Body of pancreas (tissue), 4 donors: ENCODE results near the gene KLRK1. TPM values are rescaled to one million over a fixed set of nuclear protein-coding genes. Genes with fewer than 3 reads are reported as not detected.

ENCODE experiments used
- ATAC-seq: fragments of 150-250 bp; one replicate; pipeline ENCODE4 v1.9.1; 2016
- DNase-seq, 4 donors: peaks; one replicate each; pipeline ENCODE4 v3.0.0-alpha.2; 2019
- H3K27ac ChIP-seq, 4 donors: fragments of 200-600 bp; sonication (generic); 1 replicate in 3 of 4; 2 replicates in 1 of 4; pipeline versions ENCODE4 v1.5.1 to v1.6.1; 2016 to 2019; ENCODE audit warnings: mild to moderate bottlenecking in 1 of 4, mixed read lengths in 1 of 4, moderate library complexity in 1 of 4
- H3K27me3 ChIP-seq, 2 donors: fragments of 200-600 bp; sonication (generic); one replicate each; pipeline ENCODE4 v1.6.0; 2016; ENCODE audit warnings: mild to moderate bottlenecking in 1 of 2
- H3K36me3 ChIP-seq, 2 donors: fragments of 200-600 bp; sonication (generic); replicated peaks in 1 of 2; 2 replicates each; pipeline ENCODE4 v1.5.1; 2016; ENCODE audit warnings: low read depth in 2 of 2; ENCODE audit not compliant: insufficient read depth in 1 of 2
- H3K4me1 ChIP-seq: fragments of 200-600 bp; sonication (generic); one replicate; pipeline ENCODE4 v1.6.0; 2016
- H3K4me3 ChIP-seq, 2 donors: fragments of 200-600 bp; sonication (generic); 1 replicate in 1 of 2; 2 replicates in 1 of 2; pipeline ENCODE4 v1.5.1; 2016 to 2019
- H3K9me3 ChIP-seq, 3 donors: fragments of 200-600 bp; sonication (generic); 1 replicate in 2 of 3; 2 replicates in 1 of 3; pipeline ENCODE4 v1.5.1; 2016
- CTCF ChIP-seq, 7 experiments: fragments of 450-650 bp in 4 of 7; fragments of 200-600 bp in 3 of 7; sonication (generic) in 3 of 7; IDR thresholded peaks; one replicate each; pipeline ENCODE4 v1.5.1; 2016 to 2019; ENCODE audit warnings: antibody characterized with exemption in 7 of 7
- POLR2A ChIP-seq, 3 donors: fragments of 450-650 bp; IDR thresholded peaks; one replicate each; pipeline ENCODE4 v1.6.1; 2016; ENCODE audit warnings: antibody characterized with exemption in 3 of 3, mild to moderate bottlenecking in 2 of 3
- WGBS, 2 donors: methylation state at CpG; one replicate each; pipeline ENCODE4 v1.1.5; 2017; 5-methylcytosine and 5-hydroxymethylcytosine counted together
- intact Hi-C: fragments of 100-400 bp; cut with DNase I; formaldehyde crosslinking; loops from one replicate; pipeline ENCODE4 v1.15.1; 2023
- total RNA-seq, 2 donors: library from RNA; depleted of rRNA; stranded (reverse); fragments of >200 nt; gene quantifications; one replicate each; pipeline ENCODE4 v1.1.0, GENCODE V29; 2016

Gene KLRK1
- total RNA-seq, 2 donors from 2014 or later: 1.3 TPM; not detected in 1

- WGBS, 2 donors: 29 to 33% methylated on average over 6 of the region's 6 CpGs
- H3K9me3 ChIP-seq: no peaks in the 10 kb centered on the region
- peaks cover 32% of the 10 kb centered on the region for H3K4me1 ChIP-seq
- intact Hi-C loops: no loop called here
- no peaks in the 10 kb centered on the region for H3K36me3 ChIP-seq
- peak overlapping the region; percentile 22 to 98 (median 90) for H3K27ac ChIP-seq
- H3K4me3 ChIP-seq: no peak overlapping the region
- DNase-seq: no peak
- no peaks in the 10 kb centered on the region for H3K27me3 ChIP-seq
- ATAC-seq: no peak
- TF ChIP-seq POLR2A (IDR thresholded peaks at IDR 0.05): no peak
- TF ChIP-seq CTCF (IDR thresholded peaks at IDR 0.05): peak in 2 of 7 experiments; percentile 5 to 9
Measured at GRCh38 chr12:10365696-10366405, 24.0 kb downstream of the KLRK1 start.

GRCh38 chr12:10364815-10365622 is 24.8 kb downstream of the KLRK1 start:
- no peaks in the 10 kb centered on the region for H3K36me3 ChIP-seq
- ATAC-seq (peak; percentile 81), DNase-seq (peak; percentile 65 to 87 (median 75))
- peak in 1 of 7 experiments; percentile 3 for TF ChIP-seq CTCF (IDR thresholded peaks at IDR 0.05)
- TF ChIP-seq POLR2A (IDR thresholded peaks at IDR 0.05): no peak
- intact Hi-C loops: no loop called here
- peak overlapping the region; percentile 90 to 98 (median 91) for H3K27ac ChIP-seq
- H3K4me1 ChIP-seq: peaks cover 32% of the 10 kb centered on the region
- no peaks in the 10 kb centered on the region for H3K27me3 ChIP-seq
- WGBS, 2 donors: 0 to 1% methylated on average over 15 of the region's 15 CpGs
- peak overlapping the region; percentile 30 to 50 for H3K4me3 ChIP-seq
- no peaks in the 10 kb centered on the region for H3K9me3 ChIP-seq

- H3K4me1 ChIP-seq: peaks cover 32% of the 10 kb centered on the region
- WGBS, 2 donors: 23 to 24% methylated on average over 19 of the region's 19 CpGs
Measured at GRCh38 chr12:10363914-10364814, 25.7 kb downstream of the KLRK1 start.

GRCh38 chr12:10363658-10363913 is 26.3 kb downstream of the KLRK1 start:
- peaks cover 32% of the 10 kb centered on the region for H3K4me1 ChIP-seq
- no peak for TF ChIP-seq CTCF (IDR thresholded peaks at IDR 0.05)
- TF ChIP-seq POLR2A (IDR thresholded peaks at IDR 0.05): no peak
- no peaks in the 10 kb centered on the region for H3K27me3 ChIP-seq
- WGBS, 2 donors: 70 to 80% methylated on average over 5 of the region's 5 CpGs
- H3K4me3 ChIP-seq: no peak overlapping the region
- no peak for ATAC-seq
- no peak for DNase-seq
- intact Hi-C loops: no loop called here
- peak overlapping the region; percentile 90 to 98 (median 91) for H3K27ac ChIP-seq
- H3K9me3 ChIP-seq: no peaks in the 10 kb centered on the region
- no peaks in the 10 kb centered on the region for H3K36me3 ChIP-seq

More at GRCh38 chr12:10363914-10364814, 25.7 kb downstream of the KLRK1 start:
- intact Hi-C loops: no loop called here
- peak; percentile 35 to 39 (median 36) for DNase-seq
- peak overlapping the region; percentile 90 to 98 (median 91) for H3K27ac ChIP-seq
- no peaks in the 10 kb centered on the region for H3K9me3 ChIP-seq
- H3K36me3 ChIP-seq: no peaks in the 10 kb centered on the region
- no peaks in the 10 kb centered on the region for H3K27me3 ChIP-seq
- H3K4me3 ChIP-seq: peak overlapping the region; percentile 30 to 50
- TF ChIP-seq POLR2A (IDR thresholded peaks at IDR 0.05) (peak in 2 of 3 donors; percentile 66 to 67), CTCF (IDR thresholded peaks at IDR 0.05) (peak in 1 of 7 experiments; percentile 5)
- ATAC-seq: peak; percentile 59
